H1 (cell line): ENCODE measurements around the gene GDF15. TPM values are rescaled to one million over a fixed set of nuclear protein-coding genes. Genes with fewer than 3 reads are reported as not detected.

Source experiments
- CTCF ChIA-PET: fragments of 300-600 bp; sonication (Branson Sonifier 250); formaldehyde crosslinking; loops from one replicate; lab custom pipeline; 2021; ENCODE audit not compliant: partially characterized antibody; lab: Charles Lee
- POLR2A ChIA-PET: fragments of 300-600 bp; sonication (Branson Sonifier 250); formaldehyde crosslinking; loops from one replicate; lab custom pipeline; 2021; ENCODE audit warnings: inconsistent platforms; ENCODE audit not compliant: partially characterized antibody; lab: Charles Lee
- DNase-seq, 2 experiments: peaks; one replicate each; pipeline versions ENCODE4 v3.0.0 to v3.0.0-alpha.2; 2010 to 2022; ENCODE audit warnings: low spot score in 2 of 2, low read depth in 1 of 2, mixed read lengths in 1 of 2
- FAIRE-seq: peaks from 2 replicates; lab custom pipeline; 2011; peaks lifted over from hg19 to GRCh38; lab: Jason Lieb, UNC
- H2AFZ ChIP-seq: 2 replicates; pipeline ENCODE4 v1.8.1; 2012; ENCODE audit warnings: low read length, inconsistent platforms
- H2AK5ac ChIP-seq: 2 replicates; pipeline ENCODE4 v1.6.1; 2013; ENCODE audit warnings: low read depth, low read length
- H2BK120ac ChIP-seq: replicated peaks from 2 replicates; pipeline ENCODE3; 2013; ENCODE audit warnings: low read depth, low read length, inconsistent platforms
- H2BK12ac ChIP-seq: 2 replicates; pipeline ENCODE4 v1.6.1; 2013; ENCODE audit warnings: low read depth, low read length
- H2BK15ac ChIP-seq: 2 replicates; pipeline ENCODE4 v1.6.1; 2013; ENCODE audit warnings: low read length
- H2BK20ac ChIP-seq: 2 replicates; pipeline ENCODE4 v1.6.1; 2013; ENCODE audit warnings: low read length
- H2BK5ac ChIP-seq: 2 replicates; pipeline ENCODE4 v1.6.1; 2013; ENCODE audit warnings: low read depth, low read length
- H3K14ac ChIP-seq: 2 replicates; pipeline ENCODE4 v1.6.1; 2013; ENCODE audit warnings: inconsistent platforms; ENCODE audit not compliant: insufficient read length
- H3K18ac ChIP-seq: 2 replicates; pipeline ENCODE4 v1.6.1; 2013; ENCODE audit warnings: low read length; ENCODE audit errors: extremely low read depth
- H3K23ac ChIP-seq: 2 replicates; pipeline ENCODE4 v1.6.1; 2013; ENCODE audit warnings: inconsistent platforms; ENCODE audit not compliant: insufficient read length
- H3K23me2 ChIP-seq: 2 replicates; pipeline ENCODE4 v1.6.1; 2013; ENCODE audit warnings: low read depth, low read length
- H3K27ac ChIP-seq: 2 replicates; pipeline ENCODE4 v1.6.1; 2011; ENCODE audit warnings: low read depth, low read length, inconsistent platforms
- H3K27me3 ChIP-seq, 4 experiments: replicated peaks in 1 of 4; 1 replicate in 1 of 4; 2 replicates in 3 of 4; pipeline versions ENCODE4 v1.6.1 to v1.8.1; 2011 to 2013; ENCODE audit warnings: low read length in 3 of 4, mild to moderate bottlenecking in 3 of 4, inconsistent platforms in 2 of 4, mixed read lengths in 2 of 4, moderate library complexity in 1 of 4; ENCODE audit not compliant: control insufficient read depth in 3 of 4, insufficient read depth in 3 of 4; ENCODE audit errors: extremely low read depth in 1 of 4
- H3K36me3 ChIP-seq, 4 experiments: 2 replicates each; pipeline versions ENCODE4 v1.6.1 to v1.8.1; 2011 to 2013; ENCODE audit warnings: mild to moderate bottlenecking in 4 of 4, low read length in 3 of 4, moderate library complexity in 2 of 4, control low read depth in 1 of 4, inconsistent platforms in 1 of 4; ENCODE audit not compliant: insufficient read depth in 4 of 4, control insufficient read depth in 2 of 4
- H3K4ac ChIP-seq: replicated peaks from 2 replicates; pipeline ENCODE3; 2013; ENCODE audit warnings: low read length, low read depth, mixed read lengths, inconsistent platforms; ENCODE audit not compliant: insufficient read length
- H3K4me1 ChIP-seq, 4 experiments: replicated peaks in 1 of 4; 1 replicate in 1 of 4; 2 replicates in 3 of 4; pipeline versions ENCODE4 v1.6.1 to v1.8.1; 2011 to 2013; ENCODE audit warnings: low read length in 3 of 4, inconsistent platforms in 2 of 4, mixed read lengths in 1 of 4; ENCODE audit not compliant: insufficient read depth in 4 of 4, control insufficient read depth in 3 of 4
- H3K4me2 ChIP-seq, 2 experiments: 2 replicates each; pipeline versions ENCODE4 v1.6.1 to v1.8.1; 2011 to 2013; ENCODE audit warnings: low read depth in 2 of 2, low read length in 2 of 2, control low read depth in 1 of 2, inconsistent platforms in 1 of 2, mild to moderate bottlenecking in 1 of 2; ENCODE audit not compliant: insufficient read depth in 1 of 2
- H3K4me3 ChIP-seq, 4 experiments: fragments of 200-600, 300-600 bp in 1 of 4; sonication (generic), shearing (Covaris generic), sonication (Bioruptor Twin) in 1 of 4; 2 replicates each; pipeline versions ENCODE4 v1.5.1 to v1.8.1; 2011 to 2016; ENCODE audit warnings: low read length in 4 of 4, low read depth in 3 of 4, control low read depth in 2 of 4, inconsistent platforms in 2 of 4, mild to moderate bottlenecking in 2 of 4, mixed read lengths in 1 of 4, moderate library complexity in 1 of 4; ENCODE audit not compliant: insufficient read depth in 2 of 4; ENCODE audit errors: extremely low read depth in 1 of 4
- H3K56ac ChIP-seq: replicated peaks from 2 replicates; pipeline ENCODE3; 2013; ENCODE audit warnings: low read depth, mild to moderate bottlenecking, mixed read lengths, low read length, inconsistent platforms; ENCODE audit not compliant: insufficient read length
- H3K79me1 ChIP-seq: 2 replicates; pipeline ENCODE4 v1.6.1; 2013; ENCODE audit warnings: low read depth, low read length, control low read depth
- H3K79me2 ChIP-seq, 2 experiments: 2 replicates each; pipeline versions ENCODE4 v1.6.1 to v1.8.1; 2012 to 2013; ENCODE audit warnings: low read length in 2 of 2, mild to moderate bottlenecking in 2 of 2, inconsistent platforms in 1 of 2; ENCODE audit not compliant: insufficient read depth in 2 of 2, control insufficient read depth in 1 of 2
- H3K9ac ChIP-seq, 4 experiments: replicated peaks in 1 of 4; 1 replicate in 1 of 4; 2 replicates in 3 of 4; pipeline versions ENCODE4 v1.6.1 to v1.8.1; 2011 to 2013; ENCODE audit warnings: low read depth in 3 of 4, low read length in 3 of 4, control low read depth in 2 of 4, mild to moderate bottlenecking in 2 of 4, moderate library complexity in 2 of 4, inconsistent platforms in 1 of 4; ENCODE audit errors: extremely low read depth in 1 of 4
- H3K9me3 ChIP-seq, 2 experiments: 2 replicates each; pipeline versions ENCODE4 v1.6.1 to v1.8.1; 2012 to 2013; ENCODE audit warnings: mild to moderate bottlenecking in 2 of 2, moderate library complexity in 2 of 2, control low read depth in 1 of 2, inconsistent platforms in 1 of 2, low read depth in 1 of 2, low read length in 1 of 2, mixed read lengths in 1 of 2; ENCODE audit not compliant: insufficient read depth in 2 of 2
- H4K20me1 ChIP-seq, 2 experiments: replicated peaks in 1 of 2; 2 replicates each; pipeline versions ENCODE3 to v1.8.1; 2011 to 2013; ENCODE audit warnings: inconsistent platforms in 2 of 2, low read length in 2 of 2, mild to moderate bottlenecking in 1 of 2; ENCODE audit not compliant: insufficient read depth in 2 of 2, control insufficient read depth in 1 of 2
- H4K5ac ChIP-seq: 2 replicates; pipeline ENCODE4 v1.6.1; 2013; ENCODE audit warnings: low read length, low read depth, mixed read lengths, inconsistent platforms; ENCODE audit not compliant: insufficient read length
- H4K8ac ChIP-seq: 2 replicates; pipeline ENCODE4 v1.8.0; 2013; ENCODE audit warnings: mild to moderate bottlenecking, moderate library complexity, low read length, inconsistent platforms; ENCODE audit not compliant: insufficient read depth; ENCODE audit errors: extremely low read depth
- H4K91ac ChIP-seq: replicated peaks from 2 replicates; pipeline ENCODE3; 2013; ENCODE audit warnings: low read length, mixed read lengths, inconsistent platforms; ENCODE audit not compliant: insufficient read length
- ATF3 ChIP-seq: IDR thresholded peaks from 2 replicates; pipeline ENCODE4 v1.6.1; 2011; ENCODE audit warnings: low read depth, mild to moderate bottlenecking, low read length; ENCODE audit not compliant: insufficient read depth
- NANOG ChIP-seq: IDR thresholded peaks from 2 replicates; pipeline ENCODE4 v1.6.1; 2011; ENCODE audit warnings: low read length, low read depth, mild to moderate bottlenecking, inconsistent platforms; ENCODE audit not compliant: insufficient read depth, poor library complexity, severe bottlenecking
- RAD21 ChIP-seq, 2 experiments: IDR thresholded peaks in 1 of 2; conservative IDR thresholded peaks in 1 of 2; 2 replicates each; pipeline ENCODE4 v1.6.1; 2011; ENCODE audit warnings: low read depth in 2 of 2, low read length in 2 of 2, improper control_type of control experiment in 1 of 2, inconsistent platforms in 1 of 2, mild to moderate bottlenecking in 1 of 2, moderate library complexity in 1 of 2
- RXRA ChIP-seq: IDR thresholded peaks from 2 replicates; pipeline ENCODE4 v1.6.1; 2011; ENCODE audit warnings: low read depth, mild to moderate bottlenecking, low read length, moderate library complexity; ENCODE audit not compliant: insufficient read depth
- SAP30 ChIP-seq: fragments of 300-600 bp; sonication (generic); IDR thresholded peaks from 2 replicates; pipeline ENCODE4 v1.7.1; 2012; ENCODE audit warnings: low read length, moderate library complexity, mild to moderate bottlenecking, inconsistent platforms; ENCODE audit not compliant: insufficient read depth, insufficient replicate concordance
- WGBS, 2 experiments: shearing (Covaris generic) in 1 of 2; methylation state at CpG; one replicate each; pipeline versions ENCODE4 v1.1.6 to v1.1.7; 2013 to 2015; ENCODE audit warnings: low lambda C conversion rate in 2 of 2, mixed read lengths in 2 of 2, inconsistent platforms in 1 of 2, low coverage in 1 of 2, missing lambda C conversion rate in 1 of 2; ENCODE audit not compliant: insufficient replicate concordance in 2 of 2, insufficient coverage in 1 of 2, insufficient read length in 1 of 2; ENCODE audit errors: extremely low coverage in 1 of 2, missing lambda C conversion rate in 1 of 2; 5-methylcytosine and 5-hydroxymethylcytosine counted together
- polyA plus RNA-seq, 7 experiments: library from polyadenylated mRNA; depleted of rRNA in 3 of 7; stranded (reverse) in 5 of 7; unstranded in 2 of 7; fragments of >200 nt in 5 of 7; fragments of 200-250 nt in 2 of 7; gene quantifications; 1 replicate in 5 of 7; 2 replicates in 1 of 7; 4 replicates in 1 of 7; pipeline versions ENCODE4 v1.2.1 to v1.2.3, GENCODE V29; 2011 to 2013; ENCODE audit warnings: missing spikeins in 2 of 7, mixed read lengths in 2 of 7
- total RNA-seq: library from RNA; stranded (reverse); fragmentation: NEBNext Ultra II Directional; extraction: Animal tissue kit (Norgen Biotek cat#: 25700); gene quantifications from 2 replicates; pipeline ENCODE4 v1.2.1, GENCODE V29; 2021
- TF ChIP-seq, protein P1 (sequence below): IDR thresholded peaks from 2 replicates; pipeline ENCODE4 v1.6.1; 2011; ENCODE audit warnings: low read length, improper control_type of control experiment

The GDF15 gene
- total and polyA plus RNA-seq, 2 of the 8 experiments (the other 6 are each of a cell fraction or from before 2014, with no cell fraction given) = 4.1 to 8.5 TPM

DNA sequence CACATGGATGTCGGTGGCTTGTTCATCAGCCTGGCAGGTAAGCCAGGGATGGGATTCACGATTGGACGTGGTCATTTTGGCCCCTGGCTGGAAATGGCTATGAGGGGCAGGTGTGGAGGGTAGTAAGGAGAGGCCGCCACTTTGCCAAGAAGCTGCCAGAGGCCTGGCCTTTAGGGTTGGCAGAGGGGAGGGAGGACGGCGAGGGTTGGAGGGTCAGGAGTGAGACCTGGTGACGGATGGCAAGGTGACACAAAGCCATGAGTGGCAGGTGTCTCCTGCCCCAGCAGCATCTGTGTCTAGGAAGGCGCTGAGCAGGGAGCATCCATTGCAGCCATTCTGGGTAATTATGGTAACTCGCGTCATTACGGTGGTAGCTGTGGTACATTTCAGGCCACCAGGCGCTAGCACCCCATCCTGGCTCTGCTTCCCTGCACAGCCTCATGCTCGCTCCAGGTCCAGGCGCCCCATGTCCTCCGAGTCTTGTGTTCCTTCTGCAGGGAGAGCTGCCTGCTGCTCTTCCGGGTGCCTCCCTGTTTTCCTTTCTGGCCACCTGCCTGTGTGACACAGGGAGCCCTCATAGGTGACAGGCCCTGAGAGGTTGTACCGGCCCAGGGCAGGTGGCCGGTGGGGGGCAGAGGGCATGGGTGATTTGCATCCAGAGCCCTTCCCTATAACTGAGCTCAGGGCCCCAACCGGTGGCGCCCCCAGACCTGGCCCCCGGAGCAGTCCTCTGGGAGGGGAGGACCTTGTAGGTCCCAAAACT is 37.5 kb downstream of the GDF15 start:
- H3K79me2 ChIP-seq = peaks cover 0 to 4% of the 10 kb centered on the region in 2 experiments; a peak in 1 of 4 replicates
- H3K27me3 ChIP-seq = peaks cover under 1 to 18% (median 14%) of the 10 kb centered on the region in 4 experiments
- TF ChIP-seq RAD21 (IDR thresholded peaks at IDR 0.05 in 1 of 2, conservative IDR thresholded peaks at IDR 0.05 in 1 of 2; ENCODE audit: low read depth in 2 of 2, low read length in 2 of 2) = no peak
- no peak for TF ChIP-seq SAP30
- TF ChIP-seq NANOG = no peak
- no peak for TF ChIP-seq RXRA
- no peak for TF ChIP-seq ATF3
- TF ChIP-seq, protein P1, sequence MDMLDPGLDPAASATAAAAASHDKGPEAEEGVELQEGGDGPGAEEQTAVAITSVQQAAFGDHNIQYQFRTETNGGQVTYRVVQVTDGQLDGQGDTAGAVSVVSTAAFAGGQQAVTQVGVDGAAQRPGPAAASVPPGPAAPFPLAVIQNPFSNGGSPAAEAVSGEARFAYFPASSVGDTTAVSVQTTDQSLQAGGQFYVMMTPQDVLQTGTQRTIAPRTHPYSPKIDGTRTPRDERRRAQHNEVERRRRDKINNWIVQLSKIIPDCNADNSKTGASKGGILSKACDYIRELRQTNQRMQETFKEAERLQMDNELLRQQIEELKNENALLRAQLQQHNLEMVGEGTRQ = no peak
- CTCF ChIA-PET = interaction anchor here (1.0 to 4.1 kb wide), 5 partner anchors 13 to 95 kb away, joined by 4 to 30 read pairs (median 5); no protein-coding TSS in a partner anchor
- POLR2A ChIA-PET = interaction anchor here (1.0 to 3.8 kb wide), 2 partner anchors 11 to 142 kb away, joined by 3 to 27 read pairs; partner anchors contain the start of gene JUND
- no peak overlapping the region; the same call in 1 of the 2 replicates for H3K18ac ChIP-seq
- peak overlapping the region; percentile 43; the same call in 1 of the 2 replicates for H2BK20ac ChIP-seq
- no peak overlapping the region for H4K5ac ChIP-seq
- no peak overlapping the region for H2BK120ac ChIP-seq
- no peak overlapping the region for H2BK5ac ChIP-seq
- 85% methylated on average over 21 of the region's 21 CpGs; no CpG with 5 or more reads in 1 of the 2 experiments for WGBS, 2 experiments
- peak overlapping the region; percentile 42 for H4K91ac ChIP-seq
- peaks cover 0 to 32% (median 21%) of the 10 kb centered on the region in 4 experiments; a peak in 6 of 7 replicates for H3K4me1 ChIP-seq
- H3K79me1 ChIP-seq = peaks cover 3% of the 10 kb centered on the region; the same call in 1 of the 2 replicates
- 0 out of 2 replicates have a peak overlapping the region, but pooled peaks have one; percentile 72 for H2BK15ac ChIP-seq
- peaks cover 4 to 19% of the 10 kb centered on the region in 2 experiments for H4K20me1 ChIP-seq
- no peak overlapping the region for H3K27ac ChIP-seq
- FAIRE-seq (no peak), DNase-seq (no peak)
- H2AK5ac ChIP-seq = peak overlapping the region; percentile 75; the same call in 1 of the 2 replicates
- peak overlapping the region; percentile 14; the same call in 1 of the 2 replicates for H4K8ac ChIP-seq
- H3K23me2 ChIP-seq = peaks cover 8% of the 10 kb centered on the region; the same call in 1 of the 2 replicates
- no peaks in the 10 kb centered on the region for H3K9me3 ChIP-seq
- no peak overlapping the region; a peak in 1 of 8 replicates for H3K4me3 ChIP-seq
- no peaks in the 10 kb centered on the region for H3K36me3 ChIP-seq
- peak overlapping the region; percentile 53 for H3K4ac ChIP-seq
- no peak overlapping the region for H3K9ac ChIP-seq
- H2BK12ac ChIP-seq = peak overlapping the region; percentile 60; the same call in 1 of the 2 replicates
- no peak overlapping the region for H2AFZ ChIP-seq
- no peak overlapping the region for H3K14ac ChIP-seq
- no peak overlapping the region for H3K4me2 ChIP-seq
- no peak overlapping the region for H3K23ac ChIP-seq
- H3K56ac ChIP-seq = no peak overlapping the region
